COLO829 (cell line): Measurements from ENCODE around the gene GAP43.

ENCODE experiments used
- DNase-seq: peaks from one replicate; pipeline ENCODE4 v3.0.0; 2012; ENCODE audit warnings: low spot score

The GAP43 gene

GRCh38 chr3:115662356-115662755 is 39.0 kb downstream of the GAP43 start:
- no peak for DNase-seq

GRCh38 chr3:115663414-115663813 is 40.1 kb downstream of the GAP43 start:
- DNase-seq: no peak

GRCh38 chr3:115666081-115666480 is 42.8 kb downstream of the GAP43 start:
- DNase-seq: no peak

- peak; percentile 64 for DNase-seq
Measured at GRCh38 chr3:115666920-115667737, 43.8 kb downstream of the GAP43 start.

- no peak for DNase-seq
Measured at GRCh38 chr3:115667738-115668065, 44.4 kb downstream of the GAP43 start.

- DNase-seq: peak; percentile 66
Measured at GRCh38 chr3:115670911-115671310, 47.6 kb downstream of the GAP43 start.

- no peak for DNase-seq
Measured at GRCh38 chr3:115671761-115672455, 48.6 kb downstream of the GAP43 start.

- no peak for DNase-seq
Measured at GRCh38 chr3:115673881-115674280, 50.6 kb downstream of the GAP43 start.

GRCh38 chr3:115676336-115676735 is 53.0 kb downstream of the GAP43 start:
- DNase-seq: no peak

- DNase-seq: no peak
Measured at GRCh38 chr3:115680803-115681345, 57.6 kb downstream of the GAP43 start.

GRCh38 chr3:115681736-115682135 is 58.4 kb downstream of the GAP43 start:
- DNase-seq: no peak

- DNase-seq: no peak
Measured at GRCh38 chr3:115683305-115683704, 60.0 kb downstream of the GAP43 start.

- DNase-seq: no peak
Measured at GRCh38 chr3:115683773-115684172, 60.5 kb downstream of the GAP43 start.

GRCh38 chr3:115685097-115685496 is 61.8 kb downstream of the GAP43 start:
- no peak for DNase-seq

GRCh38 chr3:115687721-115688120 is 64.4 kb downstream of the GAP43 start:
- DNase-seq: no peak

- DNase-seq: no peak
Measured at GRCh38 chr3:115688418-115688817, 65.1 kb downstream of the GAP43 start.

- no peak for DNase-seq
Measured at GRCh38 chr3:115689928-115690327, 66.6 kb downstream of the GAP43 start.

GRCh38 chr3:115691964-115692363 is 68.7 kb downstream of the GAP43 start:
- no peak for DNase-seq

- peak; percentile 75 for DNase-seq
Measured at GRCh38 chr3:115692887-115693524, 69.7 kb downstream of the GAP43 start.

- DNase-seq: no peak
Measured at GRCh38 chr3:115693868-115694267, 70.6 kb downstream of the GAP43 start.

- DNase-seq: no peak
Measured at GRCh38 chr3:115695090-115695489, 71.8 kb downstream of the GAP43 start.

GRCh38 chr3:115697263-115698053 is 74.1 kb downstream of the GAP43 start:
- peak; percentile 28 for DNase-seq
